HEK293 (cell line): ENCODE results near the gene KRTAP19-8.

Experiments
- CTCF ChIA-PET: fragments of 350-600 bp; formaldehyde crosslinking; extraction: SDS; loops from one replicate; lab custom pipeline; 2021; ENCODE audit warnings: antibody characterized with exemption; lab: Yijun Ruan, JAX
- POLR2A ChIA-PET: fragments of 300-600 bp; formaldehyde crosslinking; extraction: SDS; loops from one replicate; lab custom pipeline; 2020; ENCODE audit warnings: antibody characterized with exemption, inconsistent platforms; lab: Yijun Ruan, JAX
- H3K27ac ChIP-seq: fragments of 200-500 bp; sonication (Bioruptor generic); 2 replicates; pipeline ENCODE4 v1.5.1; 2014; ENCODE audit warnings: low read depth, low read length, control low read depth, inconsistent platforms; ENCODE audit errors: extremely low read depth
- H3K36me3 ChIP-seq, 2 experiments: fragments of 200-500 bp in 1 of 2; sonication (Bioruptor generic) in 1 of 2; 1 replicate in 1 of 2; 2 replicates in 1 of 2; pipeline ENCODE4 v1.5.1; 2014 to 2017; ENCODE audit warnings: inconsistent platforms in 2 of 2, low read length in 2 of 2; ENCODE audit not compliant: control insufficient read depth in 2 of 2, insufficient read depth in 1 of 2
- H3K4me1 ChIP-seq: fragments of 200-500 bp; sonication (Bioruptor generic); 2 replicates; pipeline ENCODE4 v1.5.1; 2014; ENCODE audit warnings: mild to moderate bottlenecking, low read length, inconsistent platforms; ENCODE audit not compliant: control insufficient read depth, insufficient read depth
- H3K4me3 ChIP-seq: 2 replicates; pipeline ENCODE4 v1.5.1; 2011; ENCODE audit warnings: low read depth, mild to moderate bottlenecking, control low read depth, low read length, moderate library complexity
- H3K9me3 ChIP-seq: fragments of 200-500 bp; sonication (Bioruptor generic); 2 replicates; pipeline ENCODE4 v1.5.1; 2014; ENCODE audit warnings: low read depth, low read length, inconsistent platforms; ENCODE audit not compliant: control insufficient read depth, insufficient read depth
- KLF1 ChIP-seq: fragments of 450-650 bp; formaldehyde crosslinking; IDR thresholded peaks from 2 replicates; pipeline ENCODE4 v1.5.1; 2016; ENCODE audit warnings: missing biosample characterization, missing genetic modification characterization
- MZF1 ChIP-seq: fragments of 450-650 bp; formaldehyde crosslinking; IDR thresholded peaks from 2 replicates; pipeline ENCODE4 v1.5.1; 2017; ENCODE audit warnings: missing biosample characterization, missing genetic modification characterization, borderline replicate concordance
- SETDB1 ChIP-seq: IDR thresholded peaks from one replicate; pipeline ENCODE4 v1.6.1; 2017; ENCODE audit warnings: mild to moderate bottlenecking, low read length, moderate library complexity, mixed read lengths; ENCODE audit not compliant: insufficient read length
- ZBTB17 ChIP-seq: fragments of 450-650 bp; formaldehyde crosslinking; IDR thresholded peaks from 2 replicates; pipeline ENCODE4 v1.5.1; 2016; ENCODE audit warnings: missing biosample characterization, missing genetic modification characterization
- ZNF24 ChIP-seq: fragments of 450-650 bp; formaldehyde crosslinking; IDR thresholded peaks from 2 replicates; pipeline ENCODE4 v1.5.1; 2016; ENCODE audit warnings: missing biosample characterization, missing genetic modification characterization
- ZNF335 ChIP-seq: fragments of 450-650 bp; formaldehyde crosslinking; conservative IDR thresholded peaks from 2 replicates; pipeline ENCODE4 v1.5.1; 2016; ENCODE audit warnings: missing biosample characterization, missing genetic modification characterization
- ZNF394 ChIP-seq: fragments of 450-650 bp; formaldehyde crosslinking; IDR thresholded peaks from 2 replicates; pipeline ENCODE4 v1.5.1; 2016; ENCODE audit warnings: missing biosample characterization, missing genetic modification characterization, mild to moderate bottlenecking, moderate library complexity, borderline replicate concordance
- ZNF501 ChIP-seq: fragments of 450-650 bp; formaldehyde crosslinking; IDR thresholded peaks from 2 replicates; pipeline ENCODE4 v1.5.1; 2016; ENCODE audit warnings: missing biosample characterization, missing genetic modification characterization
- ZNF521 ChIP-seq: fragments of 450-650 bp; formaldehyde crosslinking; IDR thresholded peaks from 2 replicates; pipeline ENCODE4 v1.5.1; 2017; ENCODE audit warnings: missing biosample characterization, mild to moderate bottlenecking, missing genetic modification characterization
- ZNF610 ChIP-seq: fragments of 450-650 bp; formaldehyde crosslinking; IDR thresholded peaks from 2 replicates; pipeline ENCODE4 v1.5.1; 2016; ENCODE audit warnings: missing biosample characterization, missing genetic modification characterization, borderline replicate concordance
- ZSCAN16 ChIP-seq: fragments of 450-650 bp; formaldehyde crosslinking; IDR thresholded peaks from 2 replicates; pipeline ENCODE4 v1.5.1; 2016; ENCODE audit warnings: missing biosample characterization, missing genetic modification characterization
- TF ChIP-seq, protein P1 (sequence below): fragments of 450-650 bp; formaldehyde crosslinking; conservative IDR thresholded peaks from 2 replicates; pipeline ENCODE4 v1.5.1; 2016; ENCODE audit warnings: low read depth, missing biosample characterization, missing genetic modification characterization
- TF ChIP-seq, protein P2 (sequence below): fragments of 450-650 bp; formaldehyde crosslinking; IDR thresholded peaks from 2 replicates; pipeline ENCODE4 v1.5.1; 2017; ENCODE audit warnings: missing biosample characterization, missing genetic modification characterization
- TF ChIP-seq, protein P3 (sequence below): fragments of 450-650 bp; formaldehyde crosslinking; IDR thresholded peaks from 2 replicates; pipeline ENCODE4 v1.5.1; 2016; ENCODE audit warnings: missing biosample characterization, missing genetic modification characterization, low read depth

KRTAP19-8 gene

DNA sequence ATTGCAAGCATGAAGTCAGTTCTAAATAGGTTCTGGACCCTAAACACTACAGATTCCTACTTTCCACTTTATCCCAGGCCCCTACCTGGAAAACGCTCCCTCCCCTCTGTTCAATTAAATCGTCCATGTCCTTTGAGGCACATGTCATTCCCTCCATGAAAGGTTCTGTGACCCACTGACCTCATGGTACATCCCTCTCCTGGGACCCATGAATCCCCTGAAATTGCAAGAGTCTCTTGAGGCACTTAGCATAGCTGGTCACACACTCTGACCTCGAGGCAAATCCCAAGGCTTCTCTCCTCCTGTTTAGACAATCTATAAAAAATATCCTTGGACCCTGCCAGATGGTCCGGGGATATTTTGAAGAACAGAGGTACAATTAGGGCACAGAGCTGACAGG, 34.3 kb upstream of the KRTAP19-8 start (continued):
- TF ChIP-seq, protein P1, sequence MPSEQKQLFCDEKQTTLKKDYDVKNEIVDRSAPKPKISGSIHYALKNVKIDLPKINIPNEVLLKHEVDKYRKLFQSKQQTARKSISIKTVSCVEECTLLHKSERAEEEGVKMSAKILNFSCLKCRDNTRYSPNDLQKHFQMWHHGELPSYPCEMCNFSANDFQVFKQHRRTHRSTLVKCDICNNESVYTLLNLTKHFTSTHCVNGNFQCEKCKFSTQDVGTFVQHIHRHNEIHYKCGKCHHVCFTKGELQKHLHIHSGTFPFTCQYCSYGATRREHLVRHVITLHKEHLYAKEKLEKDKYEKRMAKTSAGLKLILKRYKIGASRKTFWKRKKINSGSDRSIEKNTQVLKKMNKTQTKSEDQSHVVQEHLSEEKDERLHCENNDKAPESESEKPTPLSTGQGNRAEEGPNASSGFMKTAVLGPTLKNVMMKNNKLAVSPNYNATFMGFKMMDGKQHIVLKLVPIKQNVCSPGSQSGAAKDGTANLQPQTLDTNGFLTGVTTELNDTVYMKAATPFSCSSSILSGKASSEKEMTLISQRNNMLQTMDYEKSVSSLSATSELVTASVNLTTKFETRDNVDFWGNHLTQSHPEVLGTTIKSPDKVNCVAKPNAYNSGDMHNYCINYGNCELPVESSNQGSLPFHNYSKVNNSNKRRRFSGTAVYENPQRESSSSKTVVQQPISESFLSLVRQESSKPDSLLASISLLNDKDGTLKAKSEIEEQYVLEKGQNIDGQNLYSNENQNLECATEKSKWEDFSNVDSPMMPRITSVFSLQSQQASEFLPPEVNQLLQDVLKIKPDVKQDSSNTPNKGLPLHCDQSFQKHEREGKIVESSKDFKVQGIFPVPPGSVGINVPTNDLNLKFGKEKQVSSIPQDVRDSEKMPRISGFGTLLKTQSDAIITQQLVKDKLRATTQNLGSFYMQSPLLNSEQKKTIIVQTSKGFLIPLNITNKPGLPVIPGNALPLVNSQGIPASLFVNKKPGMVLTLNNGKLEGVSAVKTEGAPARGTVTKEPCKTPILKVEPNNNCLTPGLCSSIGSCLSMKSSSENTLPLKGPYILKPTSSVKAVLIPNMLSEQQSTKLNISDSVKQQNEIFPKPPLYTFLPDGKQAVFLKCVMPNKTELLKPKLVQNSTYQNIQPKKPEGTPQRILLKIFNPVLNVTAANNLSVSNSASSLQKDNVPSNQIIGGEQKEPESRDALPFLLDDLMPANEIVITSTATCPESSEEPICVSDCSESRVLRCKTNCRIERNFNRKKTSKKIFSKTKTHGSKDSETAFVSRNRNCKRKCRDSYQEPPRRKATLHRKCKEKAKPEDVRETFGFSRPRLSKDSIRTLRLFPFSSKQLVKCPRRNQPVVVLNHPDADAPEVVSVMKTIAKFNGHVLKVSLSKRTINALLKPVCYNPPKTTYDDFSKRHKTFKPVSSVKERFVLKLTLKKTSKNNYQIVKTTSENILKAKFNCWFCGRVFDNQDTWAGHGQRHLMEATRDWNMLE (tag by site-specific recombination): no peak
- TF ChIP-seq ZNF24 (no peak), ZNF335 (tag by site-specific recombination) (no peak)

DNA sequence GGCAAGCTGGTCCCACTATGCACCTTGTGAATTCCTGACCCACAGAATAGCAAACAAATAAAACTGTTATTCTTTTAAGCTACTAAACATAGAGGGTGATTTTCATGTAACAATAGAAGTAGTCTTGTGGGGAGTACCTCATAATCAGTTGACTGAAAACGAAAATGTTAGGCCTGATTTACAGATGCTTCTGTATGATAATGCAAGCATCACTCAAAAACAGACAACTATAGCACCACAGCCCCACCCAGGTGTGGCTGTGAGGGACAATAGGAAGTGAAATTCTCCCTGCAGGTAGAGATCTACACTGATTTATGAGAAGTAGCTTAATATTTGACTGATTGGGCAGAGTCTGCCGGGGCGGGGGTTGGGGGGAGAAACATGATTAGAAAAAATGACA, 26.5 kb upstream of the KRTAP19-8 start:
- ChIA-PET CTCF (interaction anchor here (0.6 to 1.6 kb wide), 6 partner anchors 10 to 1509 kb away, joined by 3 to 5 read pairs (median 4); no protein-coding TSS in a partner anchor), POLR2A (no interaction called here)
- TF ChIP-seq SETDB1 (no peak), MZF1 (tag by site-specific recombination) (no peak), ZNF610 (no peak), ZNF394 (tag by site-specific recombination) (no peak), ZNF501 (no peak), ZSCAN16 (tag by site-specific recombination) (no peak), KLF1 (tag by site-specific recombination) (no peak), ZNF335 (tag by site-specific recombination) (no peak)
- TF ChIP-seq, protein P2, sequence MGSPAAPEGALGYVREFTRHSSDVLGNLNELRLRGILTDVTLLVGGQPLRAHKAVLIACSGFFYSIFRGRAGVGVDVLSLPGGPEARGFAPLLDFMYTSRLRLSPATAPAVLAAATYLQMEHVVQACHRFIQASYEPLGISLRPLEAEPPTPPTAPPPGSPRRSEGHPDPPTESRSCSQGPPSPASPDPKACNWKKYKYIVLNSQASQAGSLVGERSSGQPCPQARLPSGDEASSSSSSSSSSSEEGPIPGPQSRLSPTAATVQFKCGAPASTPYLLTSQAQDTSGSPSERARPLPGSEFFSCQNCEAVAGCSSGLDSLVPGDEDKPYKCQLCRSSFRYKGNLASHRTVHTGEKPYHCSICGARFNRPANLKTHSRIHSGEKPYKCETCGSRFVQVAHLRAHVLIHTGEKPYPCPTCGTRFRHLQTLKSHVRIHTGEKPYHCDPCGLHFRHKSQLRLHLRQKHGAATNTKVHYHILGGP (tag by site-specific recombination): no peak
- TF ChIP-seq, protein P3, sequence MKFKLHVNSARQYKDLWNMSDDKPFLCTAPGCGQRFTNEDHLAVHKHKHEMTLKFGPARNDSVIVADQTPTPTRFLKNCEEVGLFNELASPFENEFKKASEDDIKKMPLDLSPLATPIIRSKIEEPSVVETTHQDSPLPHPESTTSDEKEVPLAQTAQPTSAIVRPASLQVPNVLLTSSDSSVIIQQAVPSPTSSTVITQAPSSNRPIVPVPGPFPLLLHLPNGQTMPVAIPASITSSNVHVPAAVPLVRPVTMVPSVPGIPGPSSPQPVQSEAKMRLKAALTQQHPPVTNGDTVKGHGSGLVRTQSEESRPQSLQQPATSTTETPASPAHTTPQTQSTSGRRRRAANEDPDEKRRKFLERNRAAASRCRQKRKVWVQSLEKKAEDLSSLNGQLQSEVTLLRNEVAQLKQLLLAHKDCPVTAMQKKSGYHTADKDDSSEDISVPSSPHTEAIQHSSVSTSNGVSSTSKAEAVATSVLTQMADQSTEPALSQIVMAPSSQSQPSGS (tag by site-specific recombination): no peak
- Histone ChIP-seq H3K27ac (no peak overlapping the region), H3K36me3 (no peaks in the 10 kb centered on the region), H3K9me3 (no peaks in the 10 kb centered on the region), H3K4me3 (no peak overlapping the region), H3K4me1 (no peaks in the 10 kb centered on the region)

DNA sequence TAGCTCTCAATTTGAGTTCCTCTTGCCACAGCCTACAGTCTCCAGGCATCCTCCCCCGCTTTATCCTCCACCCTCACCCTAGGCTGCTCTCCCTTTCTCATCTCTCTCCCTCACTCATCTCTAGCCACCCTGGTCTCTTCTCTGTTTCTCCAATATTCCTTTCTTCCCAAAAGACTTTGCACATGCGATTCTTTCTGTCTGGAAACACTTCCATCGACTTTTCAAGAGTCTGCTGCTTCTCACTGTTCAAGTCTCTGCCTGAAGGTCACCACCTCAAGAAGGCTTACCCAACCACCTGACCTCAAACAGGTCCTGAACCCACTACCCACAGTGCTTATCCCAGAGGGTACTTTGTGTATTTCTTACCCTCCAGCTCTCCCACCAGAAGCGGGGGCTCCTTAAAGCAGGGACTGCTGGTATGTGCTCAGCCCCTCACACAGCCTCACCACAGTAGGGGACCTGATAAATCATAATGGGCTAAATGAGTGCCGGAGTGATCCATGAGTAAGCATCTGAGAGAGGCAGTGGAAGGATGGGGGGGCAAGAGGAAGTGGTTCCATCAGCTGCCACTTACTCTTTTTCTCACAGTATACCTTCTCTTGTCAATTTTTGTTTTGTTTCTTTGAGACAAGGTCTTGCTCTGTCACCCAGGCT, 14.3 kb upstream of the KRTAP19-8 start:
- no peak overlapping the region for H3K27ac ChIP-seq
- H3K4me3 ChIP-seq: no peak overlapping the region
- POLR2A ChIA-PET: no interaction called here
- TF ChIP-seq ZBTB17 (tag by site-specific recombination) (peak; percentile 96), ZNF521 (tag by site-specific recombination) (no peak)
- CTCF ChIA-PET: no interaction called here
- H3K36me3 ChIP-seq: no peaks in the 10 kb centered on the region
- no peaks in the 10 kb centered on the region for H3K9me3 ChIP-seq
- no peaks in the 10 kb centered on the region for H3K4me1 ChIP-seq
